ENCODE results near the gene LGALS3.

The LGALS3 gene

DNA sequence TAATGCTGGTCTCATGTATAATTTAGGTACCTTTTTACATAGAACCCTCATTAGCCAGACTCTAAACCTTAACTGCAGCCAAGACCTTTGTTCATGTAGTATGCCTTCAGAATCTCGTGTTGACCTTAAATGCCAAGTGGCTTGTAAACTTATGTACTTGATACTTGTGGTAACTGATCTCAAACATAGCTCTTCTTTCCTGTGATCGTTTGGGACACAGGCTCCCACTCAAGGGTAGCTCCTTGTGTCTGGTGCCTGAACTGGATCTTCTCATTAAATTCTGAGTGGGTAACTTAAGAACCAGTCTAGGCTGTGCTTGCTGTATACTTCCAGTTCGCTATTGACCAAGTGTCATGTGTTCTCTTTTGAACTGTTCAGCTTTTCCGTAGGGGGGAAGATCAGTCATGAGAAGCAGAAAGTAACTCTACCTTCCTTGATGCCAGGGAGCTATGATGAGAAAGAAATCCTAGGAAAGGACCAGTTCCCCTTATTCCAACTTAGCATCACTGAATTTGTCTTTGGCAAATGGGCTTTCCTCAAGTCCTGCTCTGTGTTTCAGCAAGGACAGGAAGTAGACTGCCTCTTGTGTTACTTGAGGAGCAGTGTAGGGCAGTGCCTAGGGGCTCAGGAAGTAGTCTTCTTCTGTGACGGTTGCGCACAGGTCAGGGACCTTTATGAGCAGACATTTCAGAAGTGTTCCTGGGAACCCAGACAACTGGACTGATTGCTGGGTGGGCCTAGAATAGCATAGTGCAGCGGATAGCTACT is 2.5 kb downstream of the LGALS3 start:
- no peak for DNase-seq

DNA sequence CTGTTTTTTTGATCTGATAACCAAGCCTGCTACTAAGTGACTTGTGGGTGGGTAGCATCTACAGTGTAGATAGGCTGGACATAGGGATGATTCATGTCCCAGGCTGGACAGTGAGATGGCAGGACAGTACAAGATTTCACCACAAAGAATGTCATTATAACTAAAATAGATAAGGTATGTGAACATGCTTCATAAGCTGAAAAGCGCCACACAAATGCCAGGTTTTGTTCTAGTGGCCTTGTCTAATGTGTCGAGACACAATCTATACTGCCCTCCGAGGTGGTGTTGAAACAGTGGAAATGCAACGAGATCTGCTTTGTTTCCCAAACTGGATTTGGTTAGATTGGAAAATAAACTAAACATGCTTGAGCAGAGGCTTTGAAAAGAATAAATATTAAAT is 4.4 kb downstream of the LGALS3 start:
- DNase-seq: no peak

DNA sequence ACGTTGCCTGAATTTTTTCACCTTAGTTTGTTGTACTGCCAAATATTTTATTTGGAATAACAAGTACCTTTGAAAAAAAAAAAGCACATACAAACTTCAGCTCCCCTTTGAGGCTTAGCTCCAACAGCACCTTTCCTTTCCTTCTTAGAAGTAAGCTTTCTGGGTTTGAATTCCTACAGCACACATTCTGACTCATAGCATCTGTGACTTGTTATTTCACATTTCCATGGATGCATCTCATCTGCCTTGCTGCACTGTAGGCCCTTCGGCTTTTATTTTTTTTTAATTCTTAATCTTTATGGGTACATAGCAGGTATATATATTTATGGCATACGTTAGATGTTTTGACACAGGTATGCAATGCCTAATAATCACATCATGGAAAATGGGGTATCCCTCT is 7.2 kb downstream of the LGALS3 start:
- no peak for DNase-seq

DNA sequence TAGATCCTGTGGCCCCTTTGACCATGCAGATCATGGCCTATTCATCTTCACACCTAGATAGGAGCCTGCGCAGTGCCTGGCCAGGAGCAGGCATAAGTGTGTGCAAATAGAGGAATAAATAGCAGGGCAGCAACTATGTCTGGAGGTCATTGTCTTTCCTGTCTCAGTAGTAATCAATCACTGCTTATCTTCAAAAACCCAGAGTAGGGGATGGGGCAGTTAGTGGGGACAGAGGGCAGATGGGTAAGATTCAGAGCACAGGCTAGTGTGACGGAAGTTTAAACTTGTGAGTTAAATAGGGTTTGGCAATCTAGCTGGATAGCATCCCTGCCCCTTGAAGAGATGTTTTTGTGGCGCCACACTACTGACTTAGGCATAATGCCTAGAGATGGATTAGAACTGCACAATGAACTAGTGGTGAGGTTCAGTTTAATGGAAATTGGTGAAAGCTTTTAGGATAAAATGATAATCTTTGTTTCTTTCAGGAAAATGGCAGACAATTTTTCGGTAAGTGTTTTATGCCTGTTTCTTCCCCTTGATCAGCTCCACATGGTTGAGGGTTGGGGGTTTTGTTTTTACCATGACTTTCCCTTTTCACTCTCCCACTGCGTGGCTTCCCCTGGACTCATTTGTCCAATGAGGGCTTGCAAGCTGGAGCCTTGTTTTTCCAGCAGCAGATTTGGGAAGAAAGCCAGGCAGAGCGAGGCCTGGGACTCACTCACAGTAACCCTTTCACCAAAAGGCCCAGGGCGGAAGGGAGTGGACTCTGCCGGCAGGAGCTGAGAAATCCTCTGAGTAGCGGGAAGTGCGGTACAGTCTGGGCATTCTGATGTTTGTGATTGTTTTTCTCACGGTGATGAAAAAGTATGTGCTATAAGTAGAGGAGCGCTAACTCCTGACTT is 8.1 kb downstream of the LGALS3 start:
- no peak for DNase-seq

DNA sequence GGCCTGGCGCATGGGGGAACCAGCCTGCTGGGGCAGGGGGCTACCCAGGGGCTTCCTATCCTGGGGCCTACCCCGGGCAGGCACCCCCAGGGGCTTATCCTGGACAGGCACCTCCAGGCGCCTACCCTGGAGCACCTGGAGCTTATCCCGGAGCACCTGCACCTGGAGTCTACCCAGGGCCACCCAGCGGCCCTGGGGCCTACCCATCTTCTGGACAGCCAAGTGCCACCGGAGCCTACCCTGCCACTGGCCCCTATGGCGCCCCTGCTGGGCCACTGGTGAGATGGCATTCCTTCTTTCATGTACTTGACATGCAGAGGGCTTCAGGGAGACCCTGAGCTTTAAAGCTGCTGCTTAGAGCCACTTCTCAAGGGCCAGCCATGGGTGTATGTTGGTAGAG is 9.0 kb downstream of the LGALS3 start:
- DNase-seq: no peak

DNA sequence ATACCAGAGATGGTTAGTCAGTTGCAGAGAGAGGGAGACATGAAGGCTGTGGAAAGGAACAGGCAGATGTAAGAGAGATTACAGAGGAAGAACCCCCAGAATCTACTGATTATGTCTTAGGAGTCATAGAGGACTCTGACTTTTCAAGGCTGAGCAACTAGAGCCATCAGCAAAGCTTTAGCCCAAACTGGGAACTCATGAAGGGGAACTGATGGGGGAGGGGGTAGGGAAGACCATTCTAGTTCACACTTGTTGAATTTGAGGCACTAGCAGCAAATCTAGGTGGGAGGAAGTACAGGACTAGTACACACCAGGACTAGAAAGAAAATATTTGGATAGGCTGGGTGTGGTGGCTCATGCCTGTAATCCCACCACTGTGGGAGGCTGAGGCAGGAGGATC is 10.1 kb downstream of the LGALS3 start:
- DNase-seq: no peak

DNA sequence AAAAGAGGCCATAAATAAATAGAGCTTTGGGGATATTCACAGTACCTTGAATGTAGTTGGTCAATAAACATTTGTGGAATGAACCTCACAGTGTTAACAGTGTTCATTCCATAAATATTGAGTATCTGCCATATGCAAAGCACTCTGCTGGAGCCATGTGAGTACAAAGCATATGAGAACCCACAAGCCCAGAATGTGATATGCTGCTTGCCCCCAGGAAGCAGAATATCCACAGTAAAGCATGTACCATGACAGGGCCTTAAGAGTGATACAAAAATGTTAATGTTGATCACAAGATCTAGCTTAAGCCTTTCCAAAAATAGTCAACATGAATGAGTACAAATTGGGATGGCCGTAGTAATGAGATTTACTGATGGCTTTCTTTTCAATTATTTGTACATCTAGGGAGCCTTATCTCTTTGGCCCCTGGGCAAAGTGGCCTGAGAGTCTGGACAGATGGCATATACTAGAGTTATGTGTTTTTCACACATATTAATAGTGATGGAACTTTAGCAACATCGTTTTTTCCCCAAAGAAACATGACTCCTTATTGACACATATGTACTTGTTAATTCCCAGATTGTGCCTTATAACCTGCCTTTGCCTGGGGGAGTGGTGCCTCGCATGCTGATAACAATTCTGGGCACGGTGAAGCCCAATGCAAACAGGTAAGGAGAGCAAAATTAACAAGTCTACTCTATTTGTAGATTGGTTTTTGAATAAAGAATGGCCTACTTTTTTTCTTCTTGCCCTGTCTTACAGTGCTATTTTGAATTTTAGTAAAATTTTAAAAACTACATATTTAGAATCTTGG is 10.9 kb downstream of the LGALS3 start:
- no peak for DNase-seq

DNA sequence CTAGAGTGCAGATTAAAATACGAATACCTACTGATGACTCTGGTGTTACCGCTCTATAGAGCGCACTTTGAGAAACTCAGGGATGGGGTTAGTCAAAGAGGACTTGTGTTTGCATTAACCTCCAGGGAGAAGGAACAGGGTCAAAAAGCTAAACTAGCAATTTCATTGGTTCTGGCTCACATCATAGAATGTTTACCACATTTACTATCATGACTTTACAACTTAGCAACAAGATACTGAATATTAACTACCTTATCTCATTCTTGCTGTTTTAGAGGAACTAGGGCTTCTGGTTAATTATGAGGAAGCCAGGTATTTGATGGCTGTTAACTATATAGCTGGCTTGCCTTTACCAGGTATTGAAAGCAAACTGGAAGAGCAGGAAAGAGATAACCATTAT is 12.8 kb downstream of the LGALS3 start:
- no peak for DNase-seq

DNA sequence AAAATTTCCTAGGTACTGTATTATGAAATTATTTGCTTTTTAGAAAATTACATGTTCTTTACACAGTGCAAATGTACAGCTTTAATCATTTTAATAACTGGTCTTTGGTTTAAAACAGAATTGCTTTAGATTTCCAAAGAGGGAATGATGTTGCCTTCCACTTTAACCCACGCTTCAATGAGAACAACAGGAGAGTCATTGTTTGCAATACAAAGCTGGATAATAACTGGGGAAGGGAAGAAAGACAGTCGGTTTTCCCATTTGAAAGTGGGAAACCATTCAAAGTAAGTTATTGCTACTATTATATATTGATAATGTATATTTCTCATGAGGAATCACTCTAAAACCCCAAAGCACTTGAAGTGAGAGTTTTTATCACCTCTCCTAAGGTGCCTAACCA is 13.4 kb downstream of the LGALS3 start:
- DNase-seq: no peak

DNA sequence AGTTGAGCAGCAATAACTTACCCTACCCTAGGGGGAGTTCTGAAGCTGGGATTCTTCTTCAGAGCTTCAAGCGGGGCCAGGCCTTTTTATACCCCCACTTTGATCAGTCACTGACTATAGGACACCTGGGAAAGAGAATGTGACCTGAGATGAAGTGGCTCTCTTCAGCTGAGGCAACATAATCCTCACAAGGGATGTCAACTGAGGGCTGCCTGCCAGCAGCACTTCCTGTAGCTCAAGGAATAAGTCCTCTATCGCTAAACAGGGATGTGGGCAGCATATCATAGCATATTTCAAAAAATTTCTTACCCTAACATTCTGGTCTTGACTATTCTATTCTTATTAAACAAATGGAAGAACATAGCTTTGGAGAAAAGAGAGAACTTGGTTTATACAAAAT is 17.4 kb downstream of the LGALS3 start:
- DNase-seq: no peak

DNA sequence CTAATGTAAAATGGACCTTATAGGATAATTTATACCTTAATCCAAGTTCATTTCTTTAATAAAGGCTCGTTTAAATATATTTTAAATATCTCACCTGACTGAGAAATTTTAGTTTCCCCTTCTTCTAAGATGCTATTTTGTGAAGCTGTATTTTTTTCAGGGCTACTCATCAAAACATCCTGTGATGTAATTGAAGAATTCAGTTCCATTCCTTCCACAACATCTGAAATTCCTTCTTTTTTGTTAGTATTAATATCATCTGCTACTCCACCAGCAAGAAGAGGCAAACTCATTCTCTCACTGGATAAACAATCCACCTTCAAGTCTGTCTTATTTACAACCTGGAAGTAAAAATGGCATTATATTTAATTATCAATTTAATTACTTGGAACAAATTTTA is 22.5 kb downstream of the LGALS3 start:
- DNase-seq: no peak

DNA sequence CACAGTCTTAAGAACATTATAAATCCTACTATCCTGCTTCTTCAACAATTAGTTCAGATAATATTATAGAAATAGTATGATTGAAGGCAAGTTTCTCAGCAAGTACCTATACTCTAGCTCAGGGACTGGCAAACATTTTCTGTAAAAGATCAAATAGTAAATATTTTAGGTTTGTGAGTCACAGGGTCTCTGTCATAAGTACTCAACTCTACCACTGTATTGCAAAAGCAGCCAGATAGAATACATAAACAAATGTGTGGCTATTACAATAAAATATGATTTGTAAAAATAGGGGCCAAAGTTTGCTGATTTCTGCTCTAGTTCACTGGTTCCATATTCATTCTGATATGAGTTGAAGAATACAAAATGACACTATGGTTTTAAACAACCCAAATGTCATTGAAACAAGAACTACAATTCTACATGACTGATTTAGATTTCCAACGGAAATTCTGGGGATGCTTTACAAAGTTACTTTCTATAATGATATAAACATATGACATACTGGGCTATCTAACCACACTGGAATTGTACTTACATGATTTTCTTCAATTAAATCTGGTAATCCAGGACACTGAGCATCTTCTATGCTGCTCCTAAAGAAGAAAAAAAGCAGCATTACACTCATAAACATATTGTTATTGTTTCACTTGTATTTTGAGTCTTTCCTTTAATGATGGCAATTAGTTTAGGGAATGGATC is 23.2 kb downstream of the LGALS3 start:
- no peak for DNase-seq

DNA sequence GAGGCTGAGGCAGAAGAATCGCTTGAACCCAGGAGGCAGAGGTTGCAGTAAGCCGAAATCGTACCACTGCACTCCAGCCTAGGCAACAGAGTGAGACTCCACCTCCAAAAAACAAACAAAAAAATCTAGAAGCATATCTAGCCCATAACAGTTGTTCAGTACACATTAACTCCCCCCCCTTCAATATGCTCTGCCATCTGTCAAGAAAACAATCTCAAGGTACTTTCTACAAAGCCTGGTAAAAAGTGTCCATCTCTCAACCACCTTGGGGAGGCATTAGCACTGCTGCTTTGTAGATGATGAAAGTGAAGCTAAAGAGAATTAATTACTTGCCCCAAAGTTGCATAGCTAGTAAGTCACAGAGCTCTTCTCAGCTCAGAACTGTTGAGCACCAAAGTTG is 24.9 kb downstream of the LGALS3 start:
- no peak for DNase-seq

DNA sequence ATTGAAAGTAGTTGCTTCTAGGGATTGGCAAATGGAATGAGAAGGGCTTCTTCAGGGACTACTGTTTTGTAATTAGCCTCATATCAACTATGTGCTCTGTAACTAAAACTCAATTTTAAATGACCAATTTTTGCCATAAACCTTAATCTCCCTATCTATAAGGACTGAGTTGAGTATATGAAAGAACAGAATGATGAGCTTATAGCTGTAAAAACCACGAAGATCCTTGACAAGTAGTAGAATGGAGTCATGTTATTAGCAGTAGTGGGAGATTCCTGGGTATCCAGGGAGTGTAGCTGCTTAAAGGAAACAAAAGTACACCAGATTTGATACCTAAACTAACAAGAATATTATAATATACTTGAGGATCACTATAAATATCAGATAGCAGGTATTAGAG is 28.0 kb downstream of the LGALS3 start:
- DNase-seq: no peak

DNA sequence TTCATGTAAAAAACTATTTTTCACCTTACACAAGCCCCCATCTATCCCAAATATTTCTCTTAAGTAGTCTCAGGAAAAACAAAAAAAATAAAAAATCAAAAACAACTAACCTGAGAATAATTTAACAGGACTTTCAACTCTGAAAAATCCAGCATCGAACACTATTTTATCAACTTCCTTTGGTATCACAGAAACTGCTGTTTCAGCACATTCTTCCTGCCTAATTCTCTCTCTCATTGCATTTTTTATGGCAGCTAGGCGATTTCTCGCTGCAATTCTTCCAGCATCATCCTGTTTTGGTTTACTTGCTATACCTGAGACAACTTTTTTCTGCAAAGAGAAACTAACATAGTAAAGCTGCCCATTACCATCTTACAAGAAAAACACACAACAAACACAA is 29.4 kb downstream of the LGALS3 start:
- DNase-seq: no peak

DNA sequence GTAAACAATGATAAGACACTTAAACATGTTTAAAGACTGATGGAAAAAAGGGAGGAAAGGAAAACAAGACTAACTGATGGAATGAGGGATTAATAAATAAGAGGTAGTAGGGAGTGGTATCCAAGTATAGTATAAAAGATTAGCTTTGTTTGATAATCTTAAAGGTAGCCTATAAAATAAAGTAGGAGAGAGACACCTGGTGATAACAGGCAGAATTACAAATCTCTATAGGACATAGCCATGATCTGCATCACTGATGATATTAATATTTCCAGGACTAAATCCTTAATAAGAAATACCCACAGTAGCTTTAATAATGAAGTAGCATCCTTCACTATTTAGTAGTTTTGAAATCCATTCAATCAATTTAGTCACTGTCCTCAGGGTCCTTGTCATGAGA is 31.9 kb downstream of the LGALS3 start:
- DNase-seq: no peak

DNA sequence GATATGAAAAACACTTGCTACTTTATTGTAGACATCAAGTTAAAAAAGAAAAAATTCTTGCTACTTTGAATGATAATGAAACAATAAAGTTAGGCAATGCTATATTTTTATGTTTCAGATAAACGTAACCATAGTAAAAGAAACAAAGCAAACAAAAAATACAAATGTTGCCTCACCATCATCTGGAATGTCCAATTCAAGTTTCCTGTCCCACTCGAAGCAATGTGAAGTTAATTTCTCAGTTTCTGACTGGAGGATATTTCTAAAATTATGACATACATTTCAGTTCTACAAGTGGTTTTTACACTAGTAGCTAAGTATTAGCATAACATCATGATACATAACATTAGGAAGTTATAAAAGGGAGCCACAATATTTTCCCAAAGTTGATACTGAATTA is 41.5 kb downstream of the LGALS3 start:
- DNase-seq: no peak

DNA sequence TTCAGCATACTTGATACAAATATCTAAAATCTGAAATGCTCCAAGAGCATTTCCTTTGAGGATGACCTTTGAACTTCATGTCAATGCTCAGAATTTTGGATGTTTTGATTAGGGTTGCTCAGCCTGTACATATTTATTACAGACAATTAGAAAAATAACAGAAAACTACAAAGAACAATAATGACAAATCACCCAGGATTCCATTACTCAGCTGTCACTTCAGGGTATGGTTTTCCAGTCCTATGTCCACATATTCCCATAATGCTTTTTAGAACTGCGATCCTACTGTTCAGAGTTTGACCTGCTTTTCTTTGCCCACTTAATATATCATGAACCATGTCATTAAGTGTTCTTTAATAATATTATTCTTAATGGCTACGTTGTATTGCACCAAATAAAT is 51.0 kb downstream of the LGALS3 start:
- no peak for DNase-seq

DNA sequence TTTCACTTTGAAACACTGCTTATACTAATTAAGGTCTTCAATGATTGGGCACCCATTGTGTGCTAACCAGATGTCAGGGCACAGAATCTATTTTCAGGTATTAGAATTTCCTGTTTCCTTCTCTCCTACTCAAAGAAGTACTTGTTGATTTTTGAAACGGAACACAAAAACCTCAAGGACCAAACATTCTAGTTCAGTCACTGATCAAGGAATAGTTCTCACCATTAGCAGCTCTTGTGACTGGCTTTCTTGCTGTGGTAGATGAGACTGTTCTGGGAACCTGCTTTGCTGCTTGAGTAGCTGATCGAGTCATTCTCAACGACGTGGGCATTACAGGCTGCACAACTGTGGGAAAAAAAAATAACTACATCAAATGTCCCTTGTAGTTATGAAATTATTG is 51.4 kb downstream of the LGALS3 start:
- DNase-seq: no peak

DNA sequence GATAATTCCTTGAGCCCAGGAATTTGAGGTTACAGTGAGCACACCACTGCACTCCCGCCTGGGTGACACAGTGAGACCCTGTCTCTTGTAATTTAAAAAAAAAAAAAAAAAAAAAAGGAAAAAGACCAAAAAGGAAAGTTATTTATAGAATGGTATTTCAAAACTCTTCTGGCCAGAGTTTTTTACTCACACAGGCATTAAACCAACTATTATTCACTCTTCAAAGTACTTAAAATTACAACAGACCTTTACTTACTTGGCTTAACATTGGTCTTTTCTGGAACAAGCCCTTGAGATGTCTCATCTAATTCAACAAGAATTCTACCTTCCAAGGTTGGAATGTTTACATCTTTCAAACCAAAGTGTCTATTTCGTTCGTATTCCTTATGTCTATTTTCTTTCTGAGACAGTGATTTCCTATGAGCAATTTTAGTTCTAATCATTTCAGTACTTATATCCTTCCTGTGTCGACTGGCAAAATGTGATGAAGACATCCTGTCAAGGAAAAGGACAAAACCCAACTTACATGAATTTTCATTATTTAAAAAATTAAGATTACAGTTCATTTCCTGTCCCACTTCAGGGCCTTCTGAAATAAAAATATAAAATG is 59.7 kb downstream of the LGALS3 start:
- no peak for DNase-seq

DNA sequence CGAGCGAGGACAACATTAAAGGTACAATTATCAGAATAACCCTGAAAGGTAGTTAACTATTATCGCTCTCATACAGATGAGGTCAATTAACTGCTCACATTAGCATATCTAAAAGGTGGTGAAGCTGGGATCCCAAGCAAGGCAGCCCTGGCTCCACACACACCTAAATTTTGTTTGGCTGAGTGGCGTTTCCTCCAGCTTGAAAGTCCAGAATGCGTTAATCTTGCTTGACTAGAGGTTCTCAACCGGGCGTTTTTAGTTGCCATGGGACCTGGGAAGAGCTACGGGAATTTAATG is 61.8 kb downstream of the LGALS3 start:
- DNase-seq: no peak

DNA sequence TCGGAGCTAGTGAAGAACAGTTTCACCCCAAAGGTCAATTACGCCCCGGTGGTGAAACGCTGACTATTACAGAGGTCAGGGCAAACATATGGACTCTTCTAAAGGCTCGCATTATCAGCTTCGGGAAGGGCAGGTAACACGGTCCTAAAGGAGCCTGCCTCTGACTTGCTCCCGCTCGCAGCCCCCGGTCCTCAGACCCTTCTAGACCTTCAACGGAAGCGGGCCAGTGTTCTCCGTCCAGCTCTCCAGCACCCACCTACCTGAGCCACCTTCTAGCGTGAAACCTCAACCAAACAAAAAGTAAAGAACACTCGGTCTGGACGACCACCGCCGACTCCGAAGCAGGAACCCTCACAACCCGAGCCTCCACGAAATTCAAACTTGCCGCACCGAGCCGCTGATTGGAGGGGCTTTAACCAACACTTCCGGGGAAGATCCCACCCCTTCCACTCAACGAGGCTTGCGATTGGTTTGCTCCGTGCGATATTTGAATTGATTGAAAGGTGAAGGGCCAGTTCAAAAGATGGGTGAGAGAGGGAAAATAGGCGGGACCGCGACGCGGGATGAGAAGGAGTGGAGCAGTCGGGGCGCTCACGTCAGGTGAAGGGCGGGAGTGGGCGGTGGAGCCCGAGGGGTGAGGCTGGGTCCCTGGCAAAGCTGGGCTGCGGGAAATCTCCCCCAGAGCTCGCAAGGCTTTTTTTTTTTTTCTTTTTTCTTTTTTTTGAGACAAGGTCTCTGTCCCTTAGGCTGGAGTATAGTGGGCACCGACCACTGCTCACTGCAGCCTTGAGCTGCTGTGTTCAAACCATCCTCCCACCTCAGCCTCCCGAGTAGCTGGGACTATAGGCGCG is 62.4 kb downstream of the LGALS3 start, which contains the start of gene DLGAP5:
TSS of gene DLGAP5 (minus strand) at position 383 of the 851 bp plus-strand sequence. CDS start 2,406 bp downstream, outside the sequence.
- peak; percentile 83 for DNase-seq
